Measurements from ENCODE around the gene FOXK2. TPM values are rescaled to one million over a fixed set of nuclear protein-coding genes. Genes with fewer than 3 reads are reported as not detected.
A peak's percentile ranks its signal among the peaks of the same experiment; 100 is the strongest.

The FOXK2 gene
- total and polyA plus RNA-seq, 4 donors = 23.4 to 59.8 (median 33.4) TPM

GRCh38 chr17:82594571-82594970 lies 75.0 kb downstream of the FOXK2 start:
- H3K9ac ChIP-seq (ENCODE audit: insufficient read depth in 1 of 2, low read length in 2 of 2) = peak overlapping the region in 1 of 2 donors; percentile 16
- 92 to 96% methylated on average over 11 of the region's 11 CpGs for WGBS, 2 donors
- H3K27me3 ChIP-seq (ENCODE audit: control insufficient read depth in 3 of 3, insufficient read depth in 3 of 3, low read length in 2 of 3) = no peaks in the 10 kb centered on the region
- DNase-seq (no peak), ATAC-seq (ENCODE audit: insufficient read depth, low FRiP score) (no peak)
- no peak overlapping the region for H3K4me3 ChIP-seq
- H3K27ac ChIP-seq (ENCODE audit: low read depth in 1 of 2, low read length in 1 of 2) = no peak overlapping the region
- H3K36me3 ChIP-seq (ENCODE audit: control insufficient read depth in 4 of 4, insufficient read depth in 4 of 4, low read length in 4 of 4) = peaks cover 0 to 30% (median 14%) of the 10 kb centered on the region in 4 donors
- H3K9me3 ChIP-seq (ENCODE audit: control insufficient read depth in 4 of 4, insufficient read depth in 3 of 4, low read length in 3 of 4) = peaks cover 0 to 2% (median 0%) of the 10 kb centered on the region in 4 donors
- H3K4me1 ChIP-seq (ENCODE audit: control insufficient read depth in 5 of 5, insufficient read depth in 5 of 5, low read length in 5 of 5) = peaks cover 0 to 20% (median 5%) of the 10 kb centered on the region in 5 donors
- no peak for TF ChIP-seq CTCF (IDR thresholded peaks at IDR 0.05; ENCODE audit: control extremely low read depth, extremely low read depth)

DNA sequence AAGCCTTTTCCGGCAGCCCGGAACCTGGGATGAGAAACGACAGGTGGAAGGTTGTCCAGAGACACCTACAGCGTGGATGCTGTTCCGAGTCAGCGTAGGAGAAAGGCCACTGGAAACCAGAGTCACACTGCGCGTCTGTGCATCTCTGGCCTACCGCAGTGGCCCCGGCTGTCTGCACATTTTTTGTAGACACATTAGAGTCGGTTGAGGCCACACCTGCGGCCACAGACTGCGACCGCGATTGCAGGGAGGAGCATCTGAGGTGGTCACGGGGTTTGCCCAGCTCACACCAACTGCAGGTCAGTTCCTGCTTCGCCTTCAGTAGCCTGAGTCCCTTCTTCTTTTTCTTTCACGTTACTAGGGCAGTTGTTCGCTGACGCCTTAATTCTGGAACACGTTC lies 76.4 kb downstream of the FOXK2 start:
- H3K4me3 ChIP-seq = no peak overlapping the region
- no peak overlapping the region for H3K9ac ChIP-seq (ENCODE audit: insufficient read depth in 1 of 2, low read length in 2 of 2)

GRCh38 chr17:82596296-82596695 lies 76.8 kb downstream of the FOXK2 start:
- TF ChIP-seq CTCF (IDR thresholded peaks at IDR 0.05; ENCODE audit: control extremely low read depth, extremely low read depth) = no peak
- Histone ChIP-seq H3K4me3 (no peak overlapping the region), H3K27ac (ENCODE audit: low read depth in 1 of 2, low read length in 1 of 2) (no peak overlapping the region), H3K27me3 (ENCODE audit: control insufficient read depth in 3 of 3, insufficient read depth in 3 of 3, low read length in 2 of 3) (no peaks in the 10 kb centered on the region), H3K4me1 (ENCODE audit: control insufficient read depth in 5 of 5, insufficient read depth in 5 of 5, low read length in 5 of 5) (peaks cover 0 to 19% (median 5%) of the 10 kb centered on the region in 5 donors), H3K9me3 (ENCODE audit: control insufficient read depth in 4 of 4, insufficient read depth in 3 of 4, low read length in 3 of 4) (peaks cover 0 to 2% (median 0%) of the 10 kb centered on the region in 4 donors), H3K36me3 (ENCODE audit: control insufficient read depth in 4 of 4, insufficient read depth in 4 of 4, low read length in 4 of 4) (peaks cover 0 to 42% (median 19%) of the 10 kb centered on the region in 4 donors), H3K9ac (ENCODE audit: insufficient read depth in 1 of 2, low read length in 2 of 2) (no peak overlapping the region)
- DNase-seq (no peak), ATAC-seq (ENCODE audit: insufficient read depth, low FRiP score) (no peak)
- 85 to 92% methylated on average over 16 of the region's 16 CpGs for WGBS, 2 donors

More for the DNA sequence above, 76.4 kb downstream of the FOXK2 start:
- no peak for TF ChIP-seq CTCF (IDR thresholded peaks at IDR 0.05; ENCODE audit: control extremely low read depth, extremely low read depth)
- H3K36me3 ChIP-seq (ENCODE audit: control insufficient read depth in 4 of 4, insufficient read depth in 4 of 4, low read length in 4 of 4) = peaks cover 0 to 38% (median 19%) of the 10 kb centered on the region in 4 donors
- 92 to 95% methylated on average over 21 of the region's 21 CpGs for WGBS, 2 donors
- no peaks in the 10 kb centered on the region for H3K27me3 ChIP-seq (ENCODE audit: control insufficient read depth in 3 of 3, insufficient read depth in 3 of 3, low read length in 2 of 3)
- ATAC-seq (ENCODE audit: insufficient read depth, low FRiP score) (no peak), DNase-seq (no peak)
- H3K9me3 ChIP-seq (ENCODE audit: control insufficient read depth in 4 of 4, insufficient read depth in 3 of 4, low read length in 3 of 4) = peaks cover 0 to 2% (median 0%) of the 10 kb centered on the region in 4 donors
- peaks cover 0 to 20% (median 5%) of the 10 kb centered on the region in 5 donors for H3K4me1 ChIP-seq (ENCODE audit: control insufficient read depth in 5 of 5, insufficient read depth in 5 of 5, low read length in 5 of 5)
- no peak overlapping the region for H3K27ac ChIP-seq (ENCODE audit: low read depth in 1 of 2, low read length in 1 of 2)

Measured in lung (tissue), 12 donors.